PFSK-1 (cell line): Measurements from ENCODE around the gene FAH.

ENCODE experiments used
- FOXP2 ChIP-seq: optimal IDR thresholded peaks from 2 replicates; pipeline ENCODE3; 2011; ENCODE audit warnings: borderline replicate concordance, control low read depth, inconsistent platforms; ENCODE audit not compliant: insufficient read depth; ENCODE audit errors: extremely low read length, extremely low read depth
- POLR2AphosphoS5 ChIP-seq: IDR thresholded peaks from 2 replicates; pipeline ENCODE4 v1.6.1; 2012; ENCODE audit warnings: low read depth, mild to moderate bottlenecking, control low read depth, low read length, moderate library complexity

- no peak for TF ChIP-seq POLR2AphosphoS5
- no peak for TF ChIP-seq FOXP2
These were observed 23.6 kb downstream of the FAH start for GRCh38 chr15:80176443-80176842.
